GM12874 (cell line): ENCODE results near the gene INPP5D.

Experiments used
- TF ChIP-seq, protein P1 (sequence below): IDR thresholded peaks from 2 replicates; pipeline ENCODE4 v1.5.1; 2011; ENCODE audit warnings: low read depth, mild to moderate bottlenecking, control low read depth, low read length, moderate library complexity; ENCODE audit not compliant: insufficient read depth

The INPP5D gene

DNA sequence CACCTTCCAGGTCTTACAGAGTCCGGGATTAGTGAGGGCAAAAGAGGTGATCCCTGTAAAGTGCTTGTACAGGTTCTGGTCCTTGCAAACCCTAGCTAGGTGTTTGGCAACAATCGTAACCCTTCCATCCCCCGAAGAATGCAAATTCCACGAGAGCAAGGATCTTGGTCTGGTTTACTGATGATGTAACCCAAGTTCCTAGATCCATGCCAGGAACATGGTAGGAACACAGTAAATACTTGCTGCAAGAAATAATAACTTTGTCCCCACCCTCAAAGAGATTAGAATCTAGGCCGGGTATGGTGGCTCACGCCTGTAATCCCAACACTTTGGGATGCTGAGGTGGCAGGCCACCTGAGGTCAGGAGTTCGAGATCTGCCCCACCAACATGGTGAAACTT lies 34.4 kb upstream of the INPP5D start:
- TF ChIP-seq, protein P1, sequence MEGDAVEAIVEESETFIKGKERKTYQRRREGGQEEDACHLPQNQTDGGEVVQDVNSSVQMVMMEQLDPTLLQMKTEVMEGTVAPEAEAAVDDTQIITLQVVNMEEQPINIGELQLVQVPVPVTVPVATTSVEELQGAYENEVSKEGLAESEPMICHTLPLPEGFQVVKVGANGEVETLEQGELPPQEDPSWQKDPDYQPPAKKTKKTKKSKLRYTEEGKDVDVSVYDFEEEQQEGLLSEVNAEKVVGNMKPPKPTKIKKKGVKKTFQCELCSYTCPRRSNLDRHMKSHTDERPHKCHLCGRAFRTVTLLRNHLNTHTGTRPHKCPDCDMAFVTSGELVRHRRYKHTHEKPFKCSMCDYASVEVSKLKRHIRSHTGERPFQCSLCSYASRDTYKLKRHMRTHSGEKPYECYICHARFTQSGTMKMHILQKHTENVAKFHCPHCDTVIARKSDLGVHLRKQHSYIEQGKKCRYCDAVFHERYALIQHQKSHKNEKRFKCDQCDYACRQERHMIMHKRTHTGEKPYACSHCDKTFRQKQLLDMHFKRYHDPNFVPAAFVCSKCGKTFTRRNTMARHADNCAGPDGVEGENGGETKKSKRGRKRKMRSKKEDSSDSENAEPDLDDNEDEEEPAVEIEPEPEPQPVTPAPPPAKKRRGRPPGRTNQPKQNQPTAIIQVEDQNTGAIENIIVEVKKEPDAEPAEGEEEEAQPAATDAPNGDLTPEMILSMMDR = no peak

- TF ChIP-seq, protein P1 = no peak
These were observed 33.8 kb upstream of the INPP5D start for GRCh38 chr2:233026198-233026813.

GRCh38 chr2:233029321-233029720 lies 30.8 kb upstream of the INPP5D start:
- TF ChIP-seq, protein P1 = no peak

GRCh38 chr2:233031556-233032500 lies 28.3 kb upstream of the INPP5D start:
- TF ChIP-seq, protein P1 = no peak

GRCh38 chr2:233032551-233033320 lies 27.4 kb upstream of the INPP5D start, which contains the start of gene NEU2:
NEU2 (plus strand) TSS chr2:233032672; CDS start chr2:233032672, 0 bp downstream.
- TF ChIP-seq, protein P1 = no peak

- TF ChIP-seq, protein P1 = no peak
These were observed 26.5 kb upstream of the INPP5D start for GRCh38 chr2:233033672-233034071.
